Measurements from ENCODE around the gene TRMT10B.

GRCh38 chr9:37818849-37819248 is 65.2 kb downstream of the TRMT10B start:
- TF ChIP-seq POLR2A (IDR thresholded peaks at IDR 0.05; ENCODE audit: low read depth, low read length) = no peak
- TF ChIP-seq POLR2AphosphoS5 (IDR thresholded peaks at IDR 0.05; ENCODE audit: low read depth, low read length) = no peak
- TF ChIP-seq TAF1 (IDR thresholded peaks at IDR 0.05; ENCODE audit: low read depth, low read length) = no peak
- TF ChIP-seq POU2F2 (IDR thresholded peaks at IDR 0.05; ENCODE audit: low read depth, low read length) = no peak

Measured in GM12891 (cell line).